Smooth muscle cell (in vitro differentiated cells): ENCODE measurements around the gene ADNP. TPM values are rescaled to one million over a fixed set of nuclear protein-coding genes. Genes with fewer than 3 reads are reported as not detected.

Experiments used
- DNase-seq: peaks from one replicate; lab custom pipeline; 2025; ENCODE audit not compliant: unreplicated experiment; lab: John Stamatoyannopoulos, UW
- H2AFZ ChIP-seq: fragments of 200-600 bp; sonication (generic); 2 replicates; pipeline ENCODE4 v1.6.0; 2016; ENCODE audit warnings: antibody characterized with exemption, low read depth, mild to moderate bottlenecking
- H3F3A ChIP-seq: fragments of 200-600 bp; sonication (generic); 2 replicates; pipeline ENCODE4 v1.6.0; 2017; ENCODE audit warnings: antibody characterized with exemption, low read depth
- H3K27ac ChIP-seq: fragments of 200-600 bp; sonication (generic); 2 replicates; pipeline ENCODE4 v1.5.1; 2016; ENCODE audit warnings: low read depth, mild to moderate bottlenecking
- H3K27me3 ChIP-seq: fragments of 200-600 bp; sonication (generic); 2 replicates; pipeline ENCODE4 v1.6.1; 2016; ENCODE audit warnings: low read depth, mild to moderate bottlenecking
- H3K36me3 ChIP-seq: fragments of 200-600 bp; sonication (generic); 2 replicates; pipeline ENCODE4 v1.5.1; 2016; ENCODE audit warnings: low read depth
- H3K4me1 ChIP-seq: fragments of 200-600 bp; sonication (generic); 2 replicates; pipeline ENCODE4 v1.5.1; 2016; ENCODE audit warnings: low read depth
- H3K4me2 ChIP-seq: fragments of 200-600 bp; sonication (generic); 2 replicates; pipeline ENCODE4 v1.6.0; 2016; ENCODE audit warnings: mild to moderate bottlenecking
- H3K4me3 ChIP-seq: fragments of 200-600 bp; sonication (generic); 2 replicates; pipeline ENCODE4 v1.5.1; 2016; ENCODE audit warnings: mild to moderate bottlenecking
- H3K79me2 ChIP-seq: fragments of 200-600 bp; sonication (generic); 2 replicates; pipeline ENCODE4 v1.6.0; 2016; ENCODE audit warnings: low read depth, mild to moderate bottlenecking
- H3K9ac ChIP-seq: fragments of 200-600 bp; sonication (generic); 2 replicates; pipeline ENCODE4 v1.6.0; 2016; ENCODE audit warnings: low read depth
- H3K9me3 ChIP-seq: fragments of 200-600 bp; sonication (generic); replicated peaks from 2 replicates; pipeline ENCODE4 v1.5.1; 2016; ENCODE audit warnings: low read depth
- H4K20me1 ChIP-seq: fragments of 200-600 bp; sonication (generic); 2 replicates; pipeline ENCODE4 v1.6.0; 2016; ENCODE audit warnings: low read depth
- CTCF ChIP-seq: fragments of 200-600 bp; sonication (generic); IDR thresholded peaks from 2 replicates; pipeline ENCODE4 v1.5.1; 2017; ENCODE audit warnings: borderline replicate concordance, mild to moderate bottlenecking, antibody characterized with exemption; ENCODE audit not compliant: insufficient read depth, poor library complexity, severe bottlenecking
- WGBS: methylation state at CpG from one replicate; pipeline ENCODE4 v1.1.7; 2016; ENCODE audit warnings: low lambda C conversion rate; 5-methylcytosine and 5-hydroxymethylcytosine counted together
- polyA plus RNA-seq: library from polyadenylated mRNA; unstranded; fragments of >200 nt; fragmentation: Nextera tagmentation; extraction: Ambion mirVana; gene quantifications from 2 replicates; pipeline ENCODE4 v1.2.1, GENCODE V29; 2016
- total RNA-seq: library from RNA; depleted of rRNA; stranded (reverse); fragments of >200 nt; gene quantifications from 2 replicates; pipeline ENCODE4 v1.2.3, GENCODE V29; 2014

Gene ADNP
- total and polyA plus RNA-seq, 2 experiments from 2014 or later, result 14.2 to 57.4 TPM

- H3F3A ChIP-seq, result no peaks in the 10 kb centered on the region
- H3K4me3 ChIP-seq, result no peak overlapping the region
- no peak overlapping the region for H3K27ac ChIP-seq
- no peak overlapping the region for H3K4me2 ChIP-seq
- H3K79me2 ChIP-seq, result no peaks in the 10 kb centered on the region
- no peaks in the 10 kb centered on the region for H4K20me1 ChIP-seq
- no peaks in the 10 kb centered on the region for H3K4me1 ChIP-seq
- no peaks in the 10 kb centered on the region for H3K36me3 ChIP-seq
- no peak overlapping the region for H2AFZ ChIP-seq
- 94% methylated on average over 10 of the region's 10 CpGs for WGBS
- no peaks in the 10 kb centered on the region for H3K9me3 ChIP-seq
- H3K9ac ChIP-seq, result no peak overlapping the region
- TF ChIP-seq CTCF, result no peak
- no peaks in the 10 kb centered on the region for H3K27me3 ChIP-seq
- no peak for DNase-seq
Measured at GRCh38 chr20:50975701-50976330, 44.6 kb upstream of the ADNP start.

GRCh38 chr20:50969912-50970311 is 38.7 kb upstream of the ADNP start:
- 94% methylated on average over 8 of the region's 8 CpGs for WGBS
- Histone ChIP-seq H3K27me3 (no peaks in the 10 kb centered on the region), H3K79me2 (no peaks in the 10 kb centered on the region), H3K4me2 (no peak overlapping the region), H3K4me3 (no peak overlapping the region), H3K9me3 (no peaks in the 10 kb centered on the region), H3K27ac (no peak overlapping the region), H3K36me3 (no peaks in the 10 kb centered on the region), H3K4me1 (peaks cover 22% of the 10 kb centered on the region), H3K9ac (no peak overlapping the region), H3F3A (no peaks in the 10 kb centered on the region), H2AFZ (no peak overlapping the region), H4K20me1 (no peaks in the 10 kb centered on the region)
- no peak for DNase-seq
- no peak for TF ChIP-seq CTCF

DNA sequence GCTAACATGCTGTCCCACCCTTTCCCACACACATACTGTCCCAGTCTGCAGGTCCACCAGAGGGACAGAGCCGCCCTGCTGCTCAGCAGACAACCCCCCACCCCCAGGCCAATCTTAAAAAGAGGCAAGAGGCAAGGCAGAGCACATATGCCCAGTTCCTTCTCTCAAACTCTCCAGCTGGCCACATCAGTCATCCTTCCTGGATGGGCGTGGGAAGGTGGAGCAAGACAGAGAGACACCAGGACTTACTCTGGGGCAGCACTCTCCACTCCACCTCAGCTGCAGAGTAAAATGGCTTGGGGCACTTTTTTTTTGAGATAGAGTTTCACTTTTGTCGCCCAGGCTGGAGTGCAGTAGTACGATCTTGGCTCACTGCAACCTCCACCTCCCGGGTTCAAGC is 38.2 kb upstream of the ADNP start:
- WGBS, result 88% methylated on average over 5 of the region's 5 CpGs
- Histone ChIP-seq H3K27me3 (no peaks in the 10 kb centered on the region), H2AFZ (no peak overlapping the region), H3K9ac (no peak overlapping the region), H3K4me3 (no peak overlapping the region), H4K20me1 (no peaks in the 10 kb centered on the region), H3K79me2 (no peaks in the 10 kb centered on the region), H3K4me1 (peaks cover 22% of the 10 kb centered on the region), H3K4me2 (no peak overlapping the region), H3K27ac (no peak overlapping the region), H3K36me3 (no peaks in the 10 kb centered on the region), H3K9me3 (no peaks in the 10 kb centered on the region), H3F3A (no peaks in the 10 kb centered on the region)
- TF ChIP-seq CTCF, result no peak
- no peak for DNase-seq

DNA sequence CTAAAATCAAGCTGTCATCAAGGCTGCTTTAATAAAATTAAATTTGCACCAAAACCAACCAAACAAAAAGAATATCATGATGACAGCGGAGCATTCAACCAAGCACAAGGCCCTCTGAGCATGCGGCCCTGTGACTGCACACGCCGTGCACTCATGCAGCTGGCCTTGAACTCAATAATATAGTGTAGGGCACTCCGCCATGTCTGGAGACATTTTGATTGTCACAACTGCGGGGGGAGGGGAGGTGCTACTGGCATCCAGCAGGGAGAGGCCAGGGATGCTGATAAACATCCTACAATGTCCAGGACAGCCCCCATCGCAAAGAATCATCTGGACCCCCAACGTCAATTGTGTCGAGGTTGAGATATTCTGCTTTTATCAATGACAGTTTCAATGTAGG is 37.1 kb upstream of the ADNP start:
- Histone ChIP-seq H4K20me1 (no peaks in the 10 kb centered on the region), H3K9ac (no peak overlapping the region)
- DNase-seq, result no peak

More for the DNA sequence above, 37.1 kb upstream of the ADNP start:
- H3K27ac ChIP-seq, result no peak overlapping the region
- TF ChIP-seq CTCF, result no peak
- no peaks in the 10 kb centered on the region for H3K36me3 ChIP-seq
- H3F3A ChIP-seq, result no peaks in the 10 kb centered on the region
- no peaks in the 10 kb centered on the region for H3K9me3 ChIP-seq
- H3K4me2 ChIP-seq, result no peak overlapping the region
- no peak overlapping the region for H3K4me3 ChIP-seq
- no peak overlapping the region for H2AFZ ChIP-seq
- H3K4me1 ChIP-seq, result peaks cover 22% of the 10 kb centered on the region
- H3K79me2 ChIP-seq, result no peaks in the 10 kb centered on the region
- no peaks in the 10 kb centered on the region for H3K27me3 ChIP-seq
- 90% methylated on average over 9 of the region's 9 CpGs for WGBS
